Bronchial epithelial cell (primary cell): ENCODE measurements around the gene HNRNPA1L2. TPM values are rescaled to one million over a fixed set of nuclear protein-coding genes. Genes with fewer than 3 reads are reported as not detected.
"Not testable (repeated sequence)": the region's sequence is repeated elsewhere in the genome, so short reads cannot be mapped to it uniquely, and the experiment has no call there.

Experiments used
- DNase-seq: peaks from one replicate; pipeline ENCODE4 v3.0.0-alpha.2; 2010; ENCODE audit warnings: low read depth
- FAIRE-seq: peaks from 2 replicates; lab custom pipeline; 2011; peaks lifted over from hg19 to GRCh38; lab: Jason Lieb, UNC
- H3K27me3 ChIP-seq: 2 replicates; pipeline ENCODE4 v1.5.1; 2011; ENCODE audit warnings: low read length; ENCODE audit not compliant: control insufficient read depth, insufficient read depth
- H3K36me3 ChIP-seq: 2 replicates; pipeline ENCODE4 v1.5.1; 2011; ENCODE audit warnings: low read length; ENCODE audit not compliant: control insufficient read depth, insufficient read depth
- H3K4me3 ChIP-seq: 2 replicates; pipeline ENCODE4 v1.5.1; 2011; ENCODE audit warnings: mild to moderate bottlenecking, low read depth, low read length, control low read depth
- total RNA-seq: library from RNA; depleted of rRNA; stranded (reverse); fragments of >200 nt; gene quantifications from 2 replicates; pipeline ENCODE4 v1.2.1, GENCODE V29; 2014
- TF ChIP-seq, protein P1 (sequence below): IDR thresholded peaks from 2 replicates; pipeline ENCODE4 v1.5.1; 2011; ENCODE audit warnings: mild to moderate bottlenecking, moderate library complexity, low read length, control low read depth, inconsistent platforms; ENCODE audit not compliant: insufficient read depth, severe bottlenecking

Gene HNRNPA1L2
- total RNA-seq, 1 donor from 2014 or later = 3.7 TPM

DNA sequence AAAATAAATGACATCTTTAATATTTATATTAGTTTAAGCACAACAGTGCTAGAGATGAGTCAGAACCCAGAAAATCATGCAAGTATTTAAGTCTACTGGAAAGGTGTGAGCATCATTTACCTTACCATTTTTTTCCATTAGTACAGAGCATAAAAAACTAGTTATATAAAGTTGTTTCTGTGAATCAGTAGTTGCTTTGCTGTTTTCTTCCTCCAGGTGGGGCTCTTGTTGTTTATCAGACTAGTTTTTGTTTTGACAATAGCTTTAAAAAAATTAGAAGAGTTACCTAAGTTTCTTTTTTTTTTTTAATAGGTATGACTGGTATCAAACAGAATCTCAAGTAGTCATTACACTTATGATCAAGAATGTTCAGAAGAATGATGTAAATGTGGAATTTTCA lies 23.1 kb downstream of the HNRNPA1L2 start:
- FAIRE-seq (no peak), DNase-seq (peak; percentile 60)
- Histone ChIP-seq H3K4me3 (no peak overlapping the region), H3K36me3 (peaks cover 3% of the 10 kb centered on the region), H3K27me3 (no peaks in the 10 kb centered on the region)
- TF ChIP-seq, protein P1, sequence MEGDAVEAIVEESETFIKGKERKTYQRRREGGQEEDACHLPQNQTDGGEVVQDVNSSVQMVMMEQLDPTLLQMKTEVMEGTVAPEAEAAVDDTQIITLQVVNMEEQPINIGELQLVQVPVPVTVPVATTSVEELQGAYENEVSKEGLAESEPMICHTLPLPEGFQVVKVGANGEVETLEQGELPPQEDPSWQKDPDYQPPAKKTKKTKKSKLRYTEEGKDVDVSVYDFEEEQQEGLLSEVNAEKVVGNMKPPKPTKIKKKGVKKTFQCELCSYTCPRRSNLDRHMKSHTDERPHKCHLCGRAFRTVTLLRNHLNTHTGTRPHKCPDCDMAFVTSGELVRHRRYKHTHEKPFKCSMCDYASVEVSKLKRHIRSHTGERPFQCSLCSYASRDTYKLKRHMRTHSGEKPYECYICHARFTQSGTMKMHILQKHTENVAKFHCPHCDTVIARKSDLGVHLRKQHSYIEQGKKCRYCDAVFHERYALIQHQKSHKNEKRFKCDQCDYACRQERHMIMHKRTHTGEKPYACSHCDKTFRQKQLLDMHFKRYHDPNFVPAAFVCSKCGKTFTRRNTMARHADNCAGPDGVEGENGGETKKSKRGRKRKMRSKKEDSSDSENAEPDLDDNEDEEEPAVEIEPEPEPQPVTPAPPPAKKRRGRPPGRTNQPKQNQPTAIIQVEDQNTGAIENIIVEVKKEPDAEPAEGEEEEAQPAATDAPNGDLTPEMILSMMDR = peak; percentile 29

DNA sequence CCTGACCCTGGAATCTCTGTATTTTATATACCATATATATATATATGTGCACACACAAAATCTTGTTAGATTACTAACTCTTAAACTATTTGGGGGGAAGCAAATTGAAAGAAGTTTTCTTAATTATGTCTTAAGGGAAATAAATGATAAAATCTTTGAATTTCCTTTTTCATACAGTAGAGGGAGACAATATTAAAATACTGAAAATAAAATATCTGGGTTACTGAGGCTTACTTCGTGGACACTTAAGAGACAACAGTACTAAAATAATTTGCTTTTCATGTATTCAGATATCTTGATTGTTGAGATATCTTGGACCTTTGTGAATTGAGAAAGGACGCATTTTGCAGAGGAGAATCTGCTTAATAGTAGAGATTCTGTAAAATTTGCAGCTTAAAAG lies 27.4 kb downstream of the HNRNPA1L2 start:
- Histone ChIP-seq H3K4me3 (no peak overlapping the region), H3K27me3 (no peaks in the 10 kb centered on the region), H3K36me3 (peaks cover 3% of the 10 kb centered on the region)
- TF ChIP-seq, protein P1 = no peak
- no peak for FAIRE-seq
- DNase-seq = no peak

DNA sequence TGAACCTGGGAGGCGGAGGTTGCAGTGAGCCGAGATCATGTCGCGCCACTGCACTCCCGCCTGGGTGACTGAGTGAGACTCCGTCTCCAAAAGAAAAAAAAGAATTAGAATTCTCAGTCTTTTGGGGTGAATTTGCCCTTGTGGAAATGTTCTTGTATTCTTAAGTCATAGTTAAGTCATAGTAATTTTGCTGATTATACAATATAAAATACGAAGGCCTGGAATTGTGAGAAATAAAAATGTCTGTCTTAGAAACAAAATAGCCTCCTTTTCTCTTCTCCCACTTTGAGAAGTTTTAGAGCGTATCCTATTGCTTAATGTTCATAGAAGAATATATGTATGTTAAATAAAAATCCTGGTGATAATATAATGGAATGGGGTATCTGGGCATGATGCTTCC lies 28.5 kb downstream of the HNRNPA1L2 start:
- Histone ChIP-seq H3K4me3 (no peak overlapping the region), H3K36me3 (peaks cover 3% of the 10 kb centered on the region), H3K27me3 (no peaks in the 10 kb centered on the region)
- TF ChIP-seq, protein P1 = no peak
- FAIRE-seq = no peak
- DNase-seq = no peak

DNA sequence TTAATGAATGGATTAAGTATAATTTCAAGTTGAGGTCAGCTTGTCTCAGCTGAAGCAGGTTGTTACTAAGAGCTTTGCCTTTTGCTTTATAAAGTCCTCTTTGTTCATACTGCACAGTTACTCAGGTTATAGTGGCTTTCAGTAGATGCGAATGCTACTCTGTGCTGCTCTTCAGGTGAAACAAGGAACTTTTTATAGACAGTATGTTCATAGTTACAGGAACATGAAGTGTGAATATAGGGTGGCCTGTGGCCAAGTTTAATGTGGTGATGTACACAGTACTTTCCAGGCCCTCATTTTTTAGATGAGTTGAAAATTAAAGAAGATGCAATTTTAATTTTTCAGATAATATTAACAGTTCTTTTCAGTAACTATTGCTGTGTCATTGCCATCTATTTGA lies 31.2 kb downstream of the HNRNPA1L2 start:
- H3K36me3 ChIP-seq = no peaks in the 10 kb centered on the region
- TF ChIP-seq, protein P1 = no peak
- H3K27me3 ChIP-seq = no peaks in the 10 kb centered on the region
- FAIRE-seq = no peak
- H3K4me3 ChIP-seq = no peak overlapping the region
- DNase-seq = no peak

DNA sequence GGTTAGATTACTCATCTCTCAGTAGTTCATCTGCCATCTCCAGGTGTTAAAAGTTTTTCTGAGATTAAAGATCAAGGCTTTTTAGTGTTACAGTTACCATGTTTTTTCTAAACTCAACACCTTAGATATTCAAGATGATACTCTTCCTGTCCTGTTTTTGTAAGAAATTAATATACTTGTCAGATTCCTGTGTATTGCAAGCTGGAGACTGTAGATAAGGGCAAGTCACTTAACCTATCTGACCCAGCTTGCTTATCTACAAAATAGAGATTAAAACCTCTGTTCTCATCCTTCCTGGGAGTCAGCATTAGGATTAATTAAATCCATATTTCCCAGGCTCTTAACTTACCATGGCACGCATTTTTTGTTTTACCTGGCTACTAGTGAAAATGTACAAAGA lies 35.6 kb downstream of the HNRNPA1L2 start:
- DNase-seq (no peak), FAIRE-seq (no peak)
- Histone ChIP-seq H3K4me3 (no peak overlapping the region), H3K27me3 (no peaks in the 10 kb centered on the region), H3K36me3 (peaks cover 2% of the 10 kb centered on the region)
- TF ChIP-seq, protein P1 = no peak

DNA sequence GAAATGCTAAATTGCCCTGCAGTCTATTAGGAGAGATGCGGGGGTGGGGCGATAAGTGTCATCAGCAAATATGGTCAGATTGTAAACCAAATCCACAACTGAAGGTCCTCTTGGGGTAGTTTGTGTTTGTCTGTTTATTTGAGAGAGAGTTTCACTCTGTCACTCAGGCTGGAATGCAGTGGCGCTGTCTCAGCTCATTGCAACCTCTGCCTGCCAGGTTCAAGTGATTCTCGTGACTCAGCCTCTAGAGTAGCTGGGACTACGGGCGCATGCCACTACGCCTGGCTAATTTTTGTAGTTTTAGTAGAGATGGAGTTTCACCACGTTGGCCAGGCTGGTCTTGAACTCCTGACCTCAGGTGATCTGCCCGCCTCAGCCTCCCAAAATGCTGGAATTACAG lies 43.6 kb downstream of the HNRNPA1L2 start:
- H3K4me3 ChIP-seq, H3K27me3 ChIP-seq, FAIRE-seq, H3K36me3 ChIP-seq, DNase-seq: not testable (repeated sequence)
